Stimulated activated CD8-positive, alpha-beta memory T cell treated with anti-CD3 and anti-CD28 coated beads, Interleukin-12 subunit alpha, Interleukin-12 subunit beta, amount 100 ng/mL, for 24 hours (primary cell): ENCODE results near the gene SORCS2.

Experiments
- DNase-seq: peaks from one replicate; pipeline ENCODE4 v3.0.0-alpha.2; 2020; ENCODE audit errors: extremely low read depth

Gene SORCS2

GRCh38 chr4:7744142-7744804 lies 551.9 kb downstream of the SORCS2 start:
- no peak for DNase-seq

- DNase-seq = no peak
Observed at GRCh38 chr4:7745301-7745885, 553.1 kb downstream of the SORCS2 start.

GRCh38 chr4:7746351-7747061 lies 554.2 kb downstream of the SORCS2 start:
- DNase-seq = no peak

GRCh38 chr4:7747062-7747385 lies 554.7 kb downstream of the SORCS2 start:
- DNase-seq = no peak

- no peak for DNase-seq
Observed at GRCh38 chr4:7747566-7747965, 555.2 kb downstream of the SORCS2 start.

- no peak for DNase-seq
Observed at GRCh38 chr4:7750523-7750922, 558.2 kb downstream of the SORCS2 start.

- DNase-seq = no peak
Observed at GRCh38 chr4:7750972-7751371, 558.6 kb downstream of the SORCS2 start.

GRCh38 chr4:7752649-7753048 lies 560.3 kb downstream of the SORCS2 start:
- no peak for DNase-seq

- no peak for DNase-seq
Observed at GRCh38 chr4:7753271-7753670, 560.9 kb downstream of the SORCS2 start.

- no peak for DNase-seq
Observed at GRCh38 chr4:7753931-7754465, 561.7 kb downstream of the SORCS2 start.

- DNase-seq = no peak
Observed at GRCh38 chr4:7754565-7755262, 562.4 kb downstream of the SORCS2 start.

- DNase-seq = no peak
Observed at GRCh38 chr4:7755561-7755960, 563.2 kb downstream of the SORCS2 start.

GRCh38 chr4:7756071-7756470 lies 563.7 kb downstream of the SORCS2 start:
- DNase-seq = no peak

- no peak for DNase-seq
Observed at GRCh38 chr4:7756561-7757355, 564.4 kb downstream of the SORCS2 start.

GRCh38 chr4:7757501-7758471 lies 565.4 kb downstream of the SORCS2 start:
- DNase-seq = no peak

GRCh38 chr4:7758476-7758875 lies 566.1 kb downstream of the SORCS2 start:
- DNase-seq = no peak

- no peak for DNase-seq
Observed at GRCh38 chr4:7759216-7759615, 566.9 kb downstream of the SORCS2 start.

- no peak for DNase-seq
Observed at GRCh38 chr4:7759635-7760034, 567.3 kb downstream of the SORCS2 start.

- DNase-seq = no peak
Observed at GRCh38 chr4:7760228-7760627, 567.9 kb downstream of the SORCS2 start.

- no peak for DNase-seq
Observed at GRCh38 chr4:7760706-7761105, 568.4 kb downstream of the SORCS2 start.
